Spleen (tissue), 11 donors: Measurements from ENCODE around the gene SYNC. TPM values are rescaled to one million over a fixed set of nuclear protein-coding genes. Genes with fewer than 3 reads are reported as not detected.

Experiments used
- DNase-seq: peaks from one replicate; pipeline ENCODE4 v3.0.0-alpha.2; 2020
- H3K27ac ChIP-seq, 8 donors: fragments of 200-600 bp; sonication (generic) in 7 of 8; 1 replicate in 4 of 8; 2 replicates in 4 of 8; pipeline versions ENCODE4 v1.5.0 to v1.8.0; 2016 to 2021; ENCODE audit warnings: inconsistent platforms in 4 of 8, mild to moderate bottlenecking in 4 of 8, moderate library complexity in 1 of 8
- H3K27me3 ChIP-seq, 7 donors: fragments of 200-600 bp; sonication (generic) in 6 of 7; replicated peaks in 1 of 7; 1 replicate in 4 of 7; 2 replicates in 3 of 7; pipeline versions ENCODE4 v1.5.0 to v1.8.0; 2016 to 2021; ENCODE audit warnings: inconsistent platforms in 3 of 7, mild to moderate bottlenecking in 1 of 7
- H3K36me3 ChIP-seq, 6 donors: fragments of 200-600 bp; sonication (generic) in 5 of 6; 1 replicate in 4 of 6; 2 replicates in 2 of 6; pipeline versions ENCODE4 v1.5.0 to v1.8.0; 2016 to 2021; ENCODE audit warnings: inconsistent platforms in 2 of 6
- H3K4me1 ChIP-seq, 6 donors: fragments of 200-600 bp; sonication (generic) in 5 of 6; 1 replicate in 3 of 6; 2 replicates in 3 of 6; pipeline versions ENCODE4 v1.5.0 to v1.8.0; 2016 to 2021; ENCODE audit warnings: inconsistent platforms in 3 of 6
- H3K4me3 ChIP-seq, 8 donors: fragments of 200-600 bp; sonication (generic) in 7 of 8; 1 replicate in 4 of 8; 2 replicates in 4 of 8; pipeline versions ENCODE4 v1.5.0 to v1.8.0; 2016 to 2021; ENCODE audit warnings: inconsistent platforms in 4 of 8, mild to moderate bottlenecking in 4 of 8, moderate library complexity in 2 of 8
- H3K9me3 ChIP-seq, 8 donors: fragments of 200-600 bp; sonication (generic) in 7 of 8; 1 replicate in 4 of 8; 2 replicates in 4 of 8; pipeline versions ENCODE4 v1.5.0 to v1.8.0; 2016 to 2021; ENCODE audit warnings: inconsistent platforms in 4 of 8
- POLR2A ChIP-seq, 3 donors: fragments of 450-650 bp; IDR thresholded peaks; one replicate each; pipeline ENCODE4 v1.5.1; 2017; ENCODE audit warnings: antibody characterized with exemption in 3 of 3, mild to moderate bottlenecking in 1 of 3
- POLR2AphosphoS5 ChIP-seq, 3 donors: sonication (generic); formaldehyde crosslinking; IDR thresholded peaks; one replicate each; pipeline ENCODE4 v1.5.1; 2017; ENCODE audit warnings: antibody characterized with exemption in 3 of 3
- WGBS, 5 donors: extraction: QIAGEN DNeasy Blood & Tissue Kit in 3 of 5; methylation state at CpG; one replicate each; pipeline versions ENCODE4 v1.1.5 to v1.1.7; 2013 to 2018; 5-methylcytosine and 5-hydroxymethylcytosine counted together
- intact Hi-C: fragments of 100-400 bp; cut with DNase I; formaldehyde crosslinking; loops from one replicate; pipeline ENCODE4 v1.15.0; 2023; ENCODE audit warnings: low total_unique reads
- polyA plus RNA-seq, 3 donors: library from polyadenylated mRNA; stranded (reverse); fragments of 200-250 nt; gene quantifications; one replicate each; pipeline ENCODE4 v1.2.1, GENCODE V29; 2013
- total RNA-seq, 7 donors: library from RNA; depleted of rRNA in 3 of 7; stranded (reverse); fragments of >200 nt in 3 of 7; fragmentation: NEBNext Ultra II Directional in 4 of 7; extraction: Animal tissue kit (Norgen Biotek cat#: 25700) in 4 of 7; gene quantifications; one replicate each; pipeline versions ENCODE4 v1.1.0 to v1.2.1, GENCODE V29; 2016 to 2021
- TF ChIP-seq, protein P1 (sequence below), 11 experiments: fragments of 200-600 bp in 7 of 11; fragments of 450-650 bp in 4 of 11; sonication (generic) in 4 of 11; IDR thresholded peaks in 8 of 11; conservative IDR thresholded peaks in 3 of 11; 1 replicate in 7 of 11; 2 replicates in 4 of 11; pipeline versions ENCODE4 v1.4.0 to v1.8.0; 2016 to 2021; ENCODE audit warnings: antibody characterized with exemption in 11 of 11, inconsistent platforms in 4 of 11, mild to moderate bottlenecking in 1 of 11
- donor health status: healthy with polysubstance abuse.
- donor health status: DM: no; HTN: no; CAD: no; lungs with moderate emphysema.
- donor health status: DM: no; HTN: no; CAD: no.
- donor health status: Bipolar disorder and iron deficiency.
- donor health status: healthy.
- donor health status: DM: no; HTN: no; CAD: no.
- donor health status: DM: yes; HTN: yes; CAD: no.

The SYNC gene
- total and polyA plus RNA-seq, 10 donors, result 1.2 to 9.2 (median 5.6) TPM

- no peak overlapping the region for H3K4me3 ChIP-seq
- H3K36me3 ChIP-seq, result peaks cover 2 to 100% (median 95%) of the 10 kb centered on the region in 6 donors
- DNase-seq, result no peak
- H3K4me1 ChIP-seq, result peaks cover 0 to 2% (median 0%) of the 10 kb centered on the region in 6 donors
- TF ChIP-seq POLR2AphosphoS5 (IDR thresholded peaks at IDR 0.05), result no peak
- no peak for TF ChIP-seq POLR2A (IDR thresholded peaks at IDR 0.05)
- TF ChIP-seq, protein P1, sequence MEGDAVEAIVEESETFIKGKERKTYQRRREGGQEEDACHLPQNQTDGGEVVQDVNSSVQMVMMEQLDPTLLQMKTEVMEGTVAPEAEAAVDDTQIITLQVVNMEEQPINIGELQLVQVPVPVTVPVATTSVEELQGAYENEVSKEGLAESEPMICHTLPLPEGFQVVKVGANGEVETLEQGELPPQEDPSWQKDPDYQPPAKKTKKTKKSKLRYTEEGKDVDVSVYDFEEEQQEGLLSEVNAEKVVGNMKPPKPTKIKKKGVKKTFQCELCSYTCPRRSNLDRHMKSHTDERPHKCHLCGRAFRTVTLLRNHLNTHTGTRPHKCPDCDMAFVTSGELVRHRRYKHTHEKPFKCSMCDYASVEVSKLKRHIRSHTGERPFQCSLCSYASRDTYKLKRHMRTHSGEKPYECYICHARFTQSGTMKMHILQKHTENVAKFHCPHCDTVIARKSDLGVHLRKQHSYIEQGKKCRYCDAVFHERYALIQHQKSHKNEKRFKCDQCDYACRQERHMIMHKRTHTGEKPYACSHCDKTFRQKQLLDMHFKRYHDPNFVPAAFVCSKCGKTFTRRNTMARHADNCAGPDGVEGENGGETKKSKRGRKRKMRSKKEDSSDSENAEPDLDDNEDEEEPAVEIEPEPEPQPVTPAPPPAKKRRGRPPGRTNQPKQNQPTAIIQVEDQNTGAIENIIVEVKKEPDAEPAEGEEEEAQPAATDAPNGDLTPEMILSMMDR (IDR thresholded peaks at IDR 0.05 in 8 of 11, conservative IDR thresholded peaks at IDR 0.05 in 3 of 11), result no peak
- intact Hi-C loops, result no loop called here
- WGBS, 5 donors, result 85 to 93% (median 91%) methylated on average over 12 of the region's 12 CpGs
- no peak overlapping the region for H3K27ac ChIP-seq
- H3K27me3 ChIP-seq, result no peaks in the 10 kb centered on the region
- no peaks in the 10 kb centered on the region for H3K9me3 ChIP-seq
Measured at GRCh38 chr1:32666901-32667566, 35.5 kb downstream of the SYNC start.

- intact Hi-C loops, result no loop called here
- WGBS, 5 donors, result 66 to 76% (median 75%) methylated on average over 1 of the region's 1 CpG
Measured at GRCh38 chr1:32665915-32666314, 36.7 kb downstream of the SYNC start.

DNA sequence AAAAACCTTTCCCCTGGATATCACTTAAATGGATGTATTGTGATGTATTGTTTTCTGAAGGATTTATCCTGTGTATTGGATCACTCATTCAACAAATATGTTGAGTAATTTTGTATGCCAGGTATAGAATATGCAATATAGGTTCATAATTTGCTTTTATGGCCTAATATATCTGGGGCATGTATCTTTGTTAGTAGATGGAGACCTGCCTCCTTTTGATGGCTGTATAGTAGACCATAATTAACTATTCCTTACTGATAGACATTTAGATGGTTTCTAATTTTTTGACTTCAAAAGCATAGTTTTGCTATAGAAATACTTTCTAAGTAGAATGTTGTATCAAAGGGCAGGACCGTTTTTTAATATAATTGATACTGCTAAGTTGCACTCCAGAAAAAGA lies 43.0 kb downstream of the SYNC start:
- intact Hi-C loops, result no loop called here
- TF ChIP-seq, protein P1 (IDR thresholded peaks at IDR 0.05 in 8 of 11, conservative IDR thresholded peaks at IDR 0.05 in 3 of 11), result no peak
- TF ChIP-seq POLR2AphosphoS5 (IDR thresholded peaks at IDR 0.05), result no peak
- TF ChIP-seq POLR2A (IDR thresholded peaks at IDR 0.05), result no peak
- no peak overlapping the region for H3K27ac ChIP-seq
- no peak overlapping the region for H3K4me3 ChIP-seq
- WGBS, 5 donors, result 87 to 100% (median 91%) methylated on average over 1 of the region's 1 CpG
- no peaks in the 10 kb centered on the region for H3K27me3 ChIP-seq
- H3K4me1 ChIP-seq, result peaks cover 10 to 45% (median 19%) of the 10 kb centered on the region in 6 donors
- no peaks in the 10 kb centered on the region for H3K9me3 ChIP-seq
- no peak for DNase-seq
- peaks cover 0 to 100% (median 84%) of the 10 kb centered on the region in 6 donors for H3K36me3 ChIP-seq

More at GRCh38 chr1:32665915-32666314, 36.7 kb downstream of the SYNC start:
- Histone ChIP-seq H3K4me3 (no peak overlapping the region), H3K27ac (no peak overlapping the region), H3K9me3 (no peaks in the 10 kb centered on the region), H3K4me1 (peaks cover 0 to 11% (median 0%) of the 10 kb centered on the region in 6 donors), H3K36me3 (peaks cover 2 to 100% (median 94%) of the 10 kb centered on the region in 6 donors), H3K27me3 (no peaks in the 10 kb centered on the region)
- no peak for DNase-seq
- TF ChIP-seq POLR2A (IDR thresholded peaks at IDR 0.05) (no peak), POLR2AphosphoS5 (IDR thresholded peaks at IDR 0.05) (no peak)
- TF ChIP-seq, protein P1 (IDR thresholded peaks at IDR 0.05 in 8 of 11, conservative IDR thresholded peaks at IDR 0.05 in 3 of 11), result no peak

DNA sequence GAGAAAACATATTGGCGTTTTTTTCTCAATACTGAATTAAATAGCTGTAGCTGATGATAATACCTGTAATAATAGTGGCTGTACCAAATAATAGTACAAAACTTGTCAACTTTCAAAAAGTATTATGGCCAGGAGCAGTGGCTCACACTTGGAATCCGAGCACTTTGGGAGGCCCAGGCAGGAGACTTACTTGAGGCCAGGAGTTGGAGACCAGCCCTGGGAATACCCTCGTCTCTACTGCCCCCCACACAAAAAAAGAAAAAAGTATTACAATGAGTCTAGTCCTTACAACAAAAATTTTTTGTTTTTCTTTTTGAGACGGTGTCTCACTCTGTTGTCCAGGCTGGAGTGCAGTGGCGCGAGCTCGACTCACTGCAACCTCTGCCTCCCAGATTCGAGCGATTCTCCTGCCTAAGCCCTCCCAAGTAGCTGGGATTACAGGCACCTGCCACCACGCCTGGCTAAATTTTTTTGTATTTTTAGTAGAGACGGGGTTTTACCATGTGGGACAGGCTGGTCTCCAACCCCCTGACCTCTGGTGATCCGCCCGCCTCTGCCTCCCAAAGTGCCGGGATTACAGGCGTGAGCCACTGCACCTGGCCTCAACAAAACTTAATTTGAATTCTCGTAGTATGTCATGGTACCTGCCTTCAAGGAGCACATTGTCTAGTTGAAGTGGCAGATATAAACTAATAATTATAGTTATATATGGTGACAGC lies 50.2 kb downstream of the SYNC start:
- Histone ChIP-seq H3K4me1 (peaks cover 45 to 82% (median 77%) of the 10 kb centered on the region in 6 donors), H3K27me3 (no peaks in the 10 kb centered on the region), H3K4me3 (peak overlapping the region in 6 of 8 donors; percentile 71 to 87 (median 82)), H3K9me3 (no peaks in the 10 kb centered on the region), H3K27ac (peak overlapping the region; percentile 97 to 100 (median 99)), H3K36me3 (peaks cover 0 to 55% (median 30%) of the 10 kb centered on the region in 6 donors)
- DNase-seq, result no peak
- TF ChIP-seq POLR2A (IDR thresholded peaks at IDR 0.05), result no peak
- no peak for TF ChIP-seq POLR2AphosphoS5 (IDR thresholded peaks at IDR 0.05)
- TF ChIP-seq, protein P1 (IDR thresholded peaks at IDR 0.05 in 8 of 11, conservative IDR thresholded peaks at IDR 0.05 in 3 of 11), result no peak
- intact Hi-C loops, result no loop called here
- 77 to 88% (median 87%) methylated on average over 16 of the region's 16 CpGs for WGBS, 5 donors
